ENCODE measurements around the gene VPS13D. TPM values are rescaled to one million over a fixed set of nuclear protein-coding genes. Genes with fewer than 3 reads are reported as not detected.

The VPS13D gene
- total and polyA plus RNA-seq, 2 of the 4 experiments (the other 2 are of a cell fraction): 9.0 to 16.3 TPM

DNA sequence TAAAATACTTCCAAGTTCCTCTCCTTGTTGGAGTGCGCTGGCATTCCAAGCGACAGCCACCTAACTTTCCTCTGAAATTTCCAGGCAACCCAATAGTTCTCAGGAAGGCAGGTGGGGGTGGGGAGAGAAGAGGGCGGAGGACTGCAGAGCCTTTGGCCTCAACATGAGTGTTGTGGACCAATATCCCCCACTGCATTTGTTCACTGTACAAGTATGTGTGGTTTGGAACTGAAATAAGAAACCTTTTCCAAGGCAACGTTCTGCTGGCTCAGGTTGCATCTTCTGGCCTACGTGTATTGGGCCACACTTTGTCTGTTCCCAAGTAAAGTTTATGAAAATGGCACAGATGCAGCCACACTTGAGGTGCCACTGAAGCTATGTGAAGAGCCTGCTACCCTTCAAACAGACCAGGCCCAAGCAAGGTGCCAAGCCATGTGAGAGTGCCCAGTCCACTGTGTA lies 234.8 kb downstream of the VPS13D start:
- peak overlapping the region; percentile 41; the same call in 1 of the 2 replicates for H3K9ac ChIP-seq (ENCODE audit: low read depth, low read length)
- H2BK20ac ChIP-seq (ENCODE audit: low read depth, low read length): peak overlapping the region; percentile 98
- peak overlapping the region; percentile 64 for H3K4me2 ChIP-seq (ENCODE audit: low read depth, low read length)
- DNase-seq: peak; percentile 97
- H3K9me3 ChIP-seq (ENCODE audit: control insufficient read depth, insufficient read depth, low read length): no peaks in the 10 kb centered on the region
- H2BK5ac ChIP-seq (ENCODE audit: low read depth, low read length, poor library complexity, severe bottlenecking): peak overlapping the region; percentile 97
- TF ChIP-seq BHLHE40 (IDR thresholded peaks at IDR 0.05; ENCODE audit: low read depth, low read length): peak; percentile 30; the same call in 1 of the 2 replicates
- peak; percentile 15; the same call in 1 of the 2 replicates for TF ChIP-seq SMC3 (IDR thresholded peaks at IDR 0.05; ENCODE audit: low read depth, low read length)
- TF ChIP-seq CEBPB (IDR thresholded peaks at IDR 0.05; ENCODE audit: low read depth, low read length): peak; percentile 76
- no peak for TF ChIP-seq RFX5 (IDR thresholded peaks at IDR 0.05; ENCODE audit: low read depth, low read length)
- peak; percentile 71 for TF ChIP-seq FOS (IDR thresholded peaks at IDR 0.05; ENCODE audit: low read depth, low read length)
- TF ChIP-seq POLR2A (IDR thresholded peaks at IDR 0.05; ENCODE audit: low read depth, low read length): no peak
- TF ChIP-seq, protein P1, sequence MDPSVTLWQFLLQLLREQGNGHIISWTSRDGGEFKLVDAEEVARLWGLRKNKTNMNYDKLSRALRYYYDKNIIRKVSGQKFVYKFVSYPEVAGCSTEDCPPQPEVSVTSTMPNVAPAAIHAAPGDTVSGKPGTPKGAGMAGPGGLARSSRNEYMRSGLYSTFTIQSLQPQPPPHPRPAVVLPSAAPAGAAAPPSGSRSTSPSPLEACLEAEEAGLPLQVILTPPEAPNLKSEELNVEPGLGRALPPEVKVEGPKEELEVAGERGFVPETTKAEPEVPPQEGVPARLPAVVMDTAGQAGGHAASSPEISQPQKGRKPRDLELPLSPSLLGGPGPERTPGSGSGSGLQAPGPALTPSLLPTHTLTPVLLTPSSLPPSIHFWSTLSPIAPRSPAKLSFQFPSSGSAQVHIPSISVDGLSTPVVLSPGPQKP (IDR thresholded peaks at IDR 0.05; ENCODE audit: borderline replicate concordance, low read depth, low read length): no peak
- peak; percentile 32; the same call in 1 of the 2 replicates for TF ChIP-seq MAFK (IDR thresholded peaks at IDR 0.05; ENCODE audit: low read depth, low read length)
- H3K23ac ChIP-seq (ENCODE audit: low read depth, low read length): peak overlapping the region; percentile 92
- dilution Hi-C loops (cut with HindIII; ENCODE audit: low sequenced_read_pairs, unreplicated experiment): no loop called here
- H4K91ac ChIP-seq (ENCODE audit: insufficient read depth, low read depth, low read length): peak overlapping the region; percentile 96
- peak overlapping the region; percentile 91 for H4K5ac ChIP-seq (ENCODE audit: low read depth, low read length)
- peaks cover 19% of the 10 kb centered on the region for H3K9me1 ChIP-seq (ENCODE audit: insufficient read depth, low read length)
- H3K79me1 ChIP-seq (ENCODE audit: low read depth in 1 of 2, low read length in 2 of 2): peaks cover 7 to 20% of the 10 kb centered on the region in 2 experiments; a peak in 3 of 4 replicates
- peaks cover 34% of the 10 kb centered on the region for H3K4me1 ChIP-seq (ENCODE audit: control insufficient read depth, insufficient read depth, low read length)
- peak; percentile 88 for ATAC-seq (ENCODE audit: low read depth)
- peak overlapping the region; percentile 96 for H3K14ac ChIP-seq (replicated peaks; ENCODE audit: low read depth, low read length)
- peak overlapping the region; percentile 98 for H3K4ac ChIP-seq (ENCODE audit: low read depth, low read length)
- CTCF ChIA-PET: no interaction called here
- no TSS peak for BruUV-seq (replicated peaks)
- peak overlapping the region; percentile 62; the same call in 1 of the 2 replicates for H3K56ac ChIP-seq (ENCODE audit: extremely low read depth, insufficient read depth, low read length)
- peak overlapping the region; percentile 96 for H3K27ac ChIP-seq (ENCODE audit: insufficient read depth, low read length)
- H2BK15ac ChIP-seq (ENCODE audit: low read depth, low read length): peak overlapping the region; percentile 97; the same call in 2 of the 3 replicates
- no peaks in the 10 kb centered on the region for H3K27me3 ChIP-seq (ENCODE audit: control insufficient read depth, insufficient read depth, low read length)
- POLR2A ChIA-PET (ENCODE audit: unreplicated experiment): no interaction called here
- peaks cover 2% of the 10 kb centered on the region; the same call in 1 of the 2 replicates for H3K36me3 ChIP-seq (ENCODE audit: control insufficient read depth, insufficient read depth, low read length)
- peak overlapping the region; percentile 88 for H2AK9ac ChIP-seq (replicated peaks; ENCODE audit: low read depth, low read length, poor library complexity)
- intact Hi-C loops (cut with micrococcal nuclease): loop anchor here (5.0 kb wide), 2 partner anchors 57 to 153 kb away; partner anchors contain the start of gene DHRS3
- H4K20me1 ChIP-seq (ENCODE audit: insufficient read depth, low read length): no peaks in the 10 kb centered on the region
- H2BK120ac ChIP-seq (ENCODE audit: low read depth, low read length): peak overlapping the region; percentile 98
- H4K8ac ChIP-seq (ENCODE audit: low read depth in 2 of 2, low read length in 2 of 2): peak overlapping the region; percentile 73 to 94
- H2AK5ac ChIP-seq (ENCODE audit: low read depth, low read length): peak overlapping the region; percentile 97; the same call in 1 of the 2 replicates
- H2AFZ ChIP-seq (replicated peaks; ENCODE audit: low read length, poor library complexity): peak overlapping the region; percentile 84
- H3K18ac ChIP-seq (ENCODE audit: low read depth, low read length): peak overlapping the region; percentile 96
- H3K4me3 ChIP-seq (ENCODE audit: insufficient read depth, low read depth, low read length): no peak overlapping the region
- 19% methylated on average over 2 of the region's 5 CpGs; no CpG with 5 or more reads in 1 of the 2 experiments for WGBS, 2 experiments (ENCODE audit: extremely low coverage in 2 of 2, insufficient read length in 1 of 2)
- in situ Hi-C loops (cut with MboI; ENCODE audit: low sequenced_read_pairs): no loop called here
